SU-DHL-6 (cell line): ENCODE measurements around the gene RNU1-2.
"Not testable (repeated sequence)": the region's sequence is repeated elsewhere in the genome, so short reads cannot be mapped to it uniquely, and the experiment has no call there.

Experiments used
- H2AFZ ChIP-seq: fragments of 200-600 bp; sonication (generic); 2 replicates; pipeline ENCODE4 v1.6.1; 2014; ENCODE audit warnings: low read depth, mild to moderate bottlenecking, moderate library complexity, mixed read lengths, antibody characterized with exemption, low read length; ENCODE audit not compliant: severe bottlenecking
- H3F3A ChIP-seq: fragments of 200-600 bp; shearing (Covaris generic); 2 replicates; pipeline ENCODE4 v1.6.0; 2016; ENCODE audit warnings: antibody characterized with exemption, mild to moderate bottlenecking; ENCODE audit not compliant: insufficient read depth
- H3K27ac ChIP-seq: fragments of 200-600 bp; sonication (generic); 2 replicates; pipeline ENCODE4 v1.5.1; 2016; ENCODE audit warnings: low read depth, mild to moderate bottlenecking, low read length, moderate library complexity, mixed read lengths
- H3K27me3 ChIP-seq: fragments of 200-600 bp; sonication (generic), shearing (Covaris generic); 2 replicates; pipeline ENCODE4 v1.6.0; 2014; ENCODE audit warnings: mild to moderate bottlenecking, low read length
- H3K36me3 ChIP-seq: fragments of 200-600 bp; sonication (generic); 2 replicates; pipeline ENCODE4 v1.6.1; 2014; ENCODE audit warnings: mild to moderate bottlenecking, low read length, mixed read lengths
- H3K4me2 ChIP-seq: fragments of 300-600, 200-600 bp; shearing (Covaris generic), sonication (generic); 2 replicates; pipeline ENCODE4 v1.6.0; 2014; ENCODE audit warnings: low read length, low read depth, mild to moderate bottlenecking; ENCODE audit not compliant: poor library complexity, severe bottlenecking
- H3K4me3 ChIP-seq: fragments of 200-600 bp; sonication (generic); 2 replicates; pipeline ENCODE4 v1.5.1; 2014; ENCODE audit warnings: antibody characterized with exemption, low read length, mild to moderate bottlenecking, mixed read lengths; ENCODE audit not compliant: insufficient read depth, poor library complexity, severe bottlenecking
- H3K79me2 ChIP-seq: fragments of 200-600 bp; sonication (generic); 2 replicates; pipeline ENCODE4 v1.6.1; 2014; ENCODE audit warnings: mild to moderate bottlenecking, low read length, moderate library complexity; ENCODE audit not compliant: insufficient read depth
- H3K9ac ChIP-seq: fragments of 200-600 bp; sonication (generic); 2 replicates; pipeline ENCODE4 v1.7.0; 2014; ENCODE audit warnings: mild to moderate bottlenecking, low read length
- H3K9me2 ChIP-seq: fragments of 200-600 bp; sonication (generic); replicated peaks from 2 replicates; pipeline ENCODE4 v1.6.1; 2014; ENCODE audit warnings: low read length; ENCODE audit not compliant: insufficient read depth
- H3K9me3 ChIP-seq: fragments of 200-600 bp; sonication (generic); 2 replicates; pipeline ENCODE4 v1.6.1; 2014; ENCODE audit warnings: low read length, mixed read lengths; ENCODE audit not compliant: insufficient read depth
- H4K20me1 ChIP-seq: fragments of 200-600 bp; sonication (generic); 2 replicates; pipeline ENCODE4 v1.6.1; 2014; ENCODE audit warnings: low read depth, mild to moderate bottlenecking, antibody characterized with exemption, low read length, moderate library complexity, mixed read lengths
- CTCF ChIP-seq: fragments of 200-600 bp; sonication (generic); IDR thresholded peaks from one replicate; pipeline ENCODE4 v1.5.1; 2017; ENCODE audit warnings: antibody characterized with exemption, mild to moderate bottlenecking, low read length, moderate library complexity; ENCODE audit not compliant: insufficient read depth, poor library complexity, severe bottlenecking
- EZH2phosphoT487 ChIP-seq: fragments of 200-600 bp; sonication (generic), shearing (Covaris generic); conservative IDR thresholded peaks from 2 replicates; pipeline ENCODE4 v1.6.1; 2018; ENCODE audit warnings: mild to moderate bottlenecking, antibody characterized with exemption, low read length, moderate library complexity, mixed read lengths

The RNU1-2 gene

GRCh38 chr1:16881742-16882141 lies 14.0 kb upstream of the RNU1-2 start:
- H3K36me3 ChIP-seq, H4K20me1 ChIP-seq, H2AFZ ChIP-seq, H3K4me2 ChIP-seq, H3F3A ChIP-seq, H3K9me3 ChIP-seq, H3K27me3 ChIP-seq, H3K9ac ChIP-seq, H3K9me2 ChIP-seq, H3K27ac ChIP-seq, H3K4me3 ChIP-seq, H3K79me2 ChIP-seq: not testable (repeated sequence)

DNA sequence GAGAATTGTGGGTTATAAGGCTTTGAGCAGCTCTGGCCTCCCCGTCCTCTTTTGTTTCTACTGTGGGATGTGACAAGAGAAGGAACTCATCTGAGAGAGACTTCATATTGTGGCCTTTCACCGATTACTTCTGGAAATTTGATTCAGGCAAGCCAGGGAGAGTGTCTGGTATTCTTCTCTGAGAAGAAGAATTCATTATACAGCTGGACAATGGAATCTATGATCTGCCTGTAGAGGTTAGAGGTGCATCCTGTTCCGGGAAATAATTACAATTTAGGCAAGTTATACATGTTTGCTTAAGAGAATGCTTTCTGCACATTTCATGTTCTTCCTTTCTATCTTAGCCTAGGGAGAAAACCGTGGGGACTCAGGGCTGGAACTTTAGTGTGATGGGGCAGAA lies 12.8 kb upstream of the RNU1-2 start:
- no peak overlapping the region for H2AFZ ChIP-seq
- no peak overlapping the region for H3K4me3 ChIP-seq
- no peak overlapping the region for H3K4me2 ChIP-seq
- no peak overlapping the region for H3K27ac ChIP-seq
- no peaks in the 10 kb centered on the region for H3K9me2 ChIP-seq
- no peaks in the 10 kb centered on the region for H3K9me3 ChIP-seq
- no peaks in the 10 kb centered on the region for H4K20me1 ChIP-seq
- H3F3A ChIP-seq, result no peaks in the 10 kb centered on the region
- no peaks in the 10 kb centered on the region for H3K36me3 ChIP-seq
- H3K9ac ChIP-seq, result no peak overlapping the region
- no peaks in the 10 kb centered on the region for H3K27me3 ChIP-seq
- TF ChIP-seq CTCF (no peak), EZH2phosphoT487 (no peak)
- H3K79me2 ChIP-seq, result no peaks in the 10 kb centered on the region

DNA sequence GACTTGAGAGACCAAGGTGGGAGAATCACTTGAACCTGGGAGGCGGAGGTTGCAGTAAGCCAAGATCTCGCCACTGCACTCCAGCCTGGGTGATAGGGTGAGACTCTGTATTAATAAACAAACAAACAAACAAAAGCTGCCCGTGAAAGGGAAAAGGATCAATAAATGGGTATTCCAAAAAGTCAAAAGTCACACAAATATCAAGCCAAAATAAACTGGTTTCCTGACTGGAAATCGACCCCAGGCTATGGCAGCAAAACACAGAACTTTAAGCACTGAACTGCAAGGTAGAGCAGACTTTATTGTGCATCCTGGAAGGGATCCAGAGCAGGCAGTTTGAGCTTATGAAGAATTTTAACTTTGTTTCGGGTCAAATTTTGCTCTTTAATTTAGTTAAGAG lies 11.3 kb upstream of the RNU1-2 start:
- H3K4me2 ChIP-seq, H3K4me3 ChIP-seq, H2AFZ ChIP-seq: not testable (repeated sequence)

GRCh38 chr1:16886860-16887605 lies 8.7 kb upstream of the RNU1-2 start:
- no peaks in the 10 kb centered on the region for H3K36me3 ChIP-seq
- no peaks in the 10 kb centered on the region for H3K9me2 ChIP-seq
- H3K27me3 ChIP-seq, result no peaks in the 10 kb centered on the region
- H3K9ac ChIP-seq, result no peak overlapping the region
- TF ChIP-seq EZH2phosphoT487 (no peak), CTCF (no peak)
- no peaks in the 10 kb centered on the region for H4K20me1 ChIP-seq
- H3K79me2 ChIP-seq, result no peaks in the 10 kb centered on the region
- no peak overlapping the region for H2AFZ ChIP-seq
- no peak overlapping the region for H3K4me3 ChIP-seq
- H3K9me3 ChIP-seq, result no peaks in the 10 kb centered on the region
- H3K27ac ChIP-seq, result no peak overlapping the region
- H3K4me2 ChIP-seq, result no peak overlapping the region
- no peaks in the 10 kb centered on the region for H3F3A ChIP-seq

More for the DNA sequence above, 11.3 kb upstream of the RNU1-2 start:
- not testable (repeated sequence) for H3F3A ChIP-seq, H3K27me3 ChIP-seq, H3K9me3 ChIP-seq, H3K9ac ChIP-seq, H3K27ac ChIP-seq, H3K79me2 ChIP-seq, H3K36me3 ChIP-seq, H3K9me2 ChIP-seq, H4K20me1 ChIP-seq
